Panc1 (cell line): ENCODE data around the gene TPM4. TPM values are rescaled to one million over a fixed set of nuclear protein-coding genes. Genes with fewer than 3 reads are reported as not detected.

Experiments
- ATAC-seq: fragments of 200-7000 bp; cut with Tn5 transposase; 2 replicates; pipeline ENCODE4 v1.9.1; 2020; ENCODE audit warnings: mild to moderate bottlenecking, moderate library complexity
- Bru-seq: library from RNA; stranded (reverse); fragments of 400-500 nt; gene quantifications from one replicate; lab custom pipeline; 2021; lab: Mats Ljungman, UMichigan
- BruChase-seq, 2 experiments: library from RNA; stranded (reverse); fragments of 400-500 nt; gene quantifications; one replicate each; lab custom pipeline; 2021; lab: Mats Ljungman, UMichigan
- BruUV-seq: library from RNA; stranded (reverse); fragments of 400-500 nt; replicated peaks from 2 replicates; lab custom pipeline; 2021; lab: Mats Ljungman, UMichigan
- CTCF ChIA-PET: fragments of 300-600 bp; sonication (Branson Sonifier 250); formaldehyde crosslinking; loops from one replicate; lab custom pipeline; 2022; ENCODE audit warnings: antibody characterized with exemption; lab: Charles Lee
- POLR2A ChIA-PET: fragments of 300-600 bp; sonication (Branson Sonifier 250); formaldehyde crosslinking; loops from one replicate; lab custom pipeline; 2022; ENCODE audit warnings: antibody characterized with exemption; lab: Charles Lee
- DNase-seq: peaks from one replicate; pipeline ENCODE4 v3.0.0-alpha.2; 2010; ENCODE audit warnings: low read depth, low spot score
- H3K27ac ChIP-seq: 2 replicates; pipeline ENCODE4 v1.5.1; 2011; ENCODE audit warnings: mild to moderate bottlenecking, low read length, inconsistent platforms
- H3K27me3 ChIP-seq: fragments of 200-500 bp; sonication (Bioruptor generic); 2 replicates; pipeline ENCODE4 v1.6.0; 2014; ENCODE audit warnings: low read length, inconsistent platforms; ENCODE audit not compliant: control insufficient read depth, insufficient read depth
- H3K36me3 ChIP-seq: fragments of 200-500 bp; sonication (Bioruptor generic); 2 replicates; pipeline ENCODE4 v1.5.1; 2014; ENCODE audit warnings: inconsistent platforms, mild to moderate bottlenecking, low read length, moderate library complexity; ENCODE audit not compliant: control insufficient read depth, insufficient read depth
- H3K4me1 ChIP-seq: 2 replicates; pipeline ENCODE4 v1.5.1; 2011; ENCODE audit warnings: inconsistent platforms, mild to moderate bottlenecking, low read length, moderate library complexity; ENCODE audit not compliant: control insufficient read depth, insufficient read depth
- H3K4me3 ChIP-seq, 2 experiments: 2 replicates each; pipeline ENCODE4 v1.5.1; 2011 to 2012; ENCODE audit warnings: low read depth in 2 of 2, low read length in 2 of 2, mild to moderate bottlenecking in 2 of 2, inconsistent platforms in 1 of 2, moderate library complexity in 1 of 2
- H3K9me3 ChIP-seq: fragments of 200-500 bp; sonication (Bioruptor generic); 2 replicates; pipeline ENCODE4 v1.5.1; 2014; ENCODE audit warnings: low read depth, mild to moderate bottlenecking, inconsistent platforms, low read length, moderate library complexity; ENCODE audit not compliant: control insufficient read depth, insufficient read depth
- POLR2AphosphoS5 ChIP-seq: IDR thresholded peaks from 2 replicates; pipeline ENCODE4 v1.6.1; 2012; ENCODE audit warnings: mild to moderate bottlenecking, low read depth, low read length, moderate library complexity
- SIN3A ChIP-seq: IDR thresholded peaks from 2 replicates; pipeline ENCODE4 v1.6.1; 2012; ENCODE audit warnings: low read depth, mild to moderate bottlenecking, low read length, moderate library complexity, borderline replicate concordance; ENCODE audit not compliant: insufficient read depth
- TCF7L2 ChIP-seq: IDR thresholded peaks from 2 replicates; pipeline ENCODE4 v1.6.1; 2011; ENCODE audit warnings: mild to moderate bottlenecking, low read depth, low read length, inconsistent platforms
- in situ Hi-C: cut with HindIII; loops from 2 replicates; pipeline ENCODE4 v1.10.0; 2016; ENCODE audit warnings: low sequenced_read_pairs, low pct_unique_long_range_greater_than_20kb
- intact Hi-C: fragments of 100-400 bp; cut with micrococcal nuclease; formaldehyde crosslinking; loops from one replicate; pipeline ENCODE4 v1.10.0; 2022; ENCODE audit not compliant: unreplicated experiment
- long read RNA-seq: library from polyadenylated mRNA; unstranded; transcript quantifications from one replicate; pipeline ENCODE4 v2.0.0, GENCODE V29; 2021; ENCODE audit not compliant: unreplicated experiment
- polyA plus RNA-seq: library from polyadenylated mRNA; unstranded; fragments of >200 nt; gene quantifications from one replicate; pipeline ENCODE4 v1.2.1, GENCODE V29; 2012; ENCODE audit warnings: missing spikeins; ENCODE audit not compliant: insufficient read length
- total RNA-seq: library from RNA; stranded (reverse); gene quantifications from one replicate; pipeline ENCODE4 v1.2.1, GENCODE V29; 2021; ENCODE audit not compliant: unreplicated experiment
- TF ChIP-seq, protein P1 (sequence below): fragments of 450-650 bp; IDR thresholded peaks from 2 replicates; pipeline ENCODE4 v1.5.1; 2017; ENCODE audit warnings: mild to moderate bottlenecking
- TF ChIP-seq, protein P2 (sequence below), 2 experiments: IDR thresholded peaks; 2 replicates each; pipeline ENCODE4 v1.6.1; 2011 to 2012; ENCODE audit warnings: low read depth in 2 of 2, control low read depth in 1 of 2, low read length in 1 of 2, mild to moderate bottlenecking in 1 of 2, moderate library complexity in 1 of 2; ENCODE audit not compliant: insufficient read depth in 1 of 2

The TPM4 gene
- total RNA-seq (165 TPM), Bru-seq, nascent RNA (percentile 84 among the genes with signal in this experiment), BruChase-seq, experiment 1, labeled RNA remaining after a 2-hour chase (percentile 89 among the genes with signal in this experiment), BruChase-seq, experiment 2, labeled RNA remaining after a 6-hour chase (percentile 95 among the genes with signal in this experiment)
- polyA plus RNA-seq: 231 TPM
- long read RNA-seq, transcript TPM4-201 (8 exons, 2,666 nt): major isoform, 326 of 475 reads
- long read RNA-seq, transcript TPM4-213 (1 exons, 2,672 nt): minor isoform, 32 of 475 reads
- long read RNA-seq, partial matches to known transcripts: 15 of 475 reads
- long read RNA-seq, other reads (novel, unspliced or antisense): 101 of 475 reads

DNA sequence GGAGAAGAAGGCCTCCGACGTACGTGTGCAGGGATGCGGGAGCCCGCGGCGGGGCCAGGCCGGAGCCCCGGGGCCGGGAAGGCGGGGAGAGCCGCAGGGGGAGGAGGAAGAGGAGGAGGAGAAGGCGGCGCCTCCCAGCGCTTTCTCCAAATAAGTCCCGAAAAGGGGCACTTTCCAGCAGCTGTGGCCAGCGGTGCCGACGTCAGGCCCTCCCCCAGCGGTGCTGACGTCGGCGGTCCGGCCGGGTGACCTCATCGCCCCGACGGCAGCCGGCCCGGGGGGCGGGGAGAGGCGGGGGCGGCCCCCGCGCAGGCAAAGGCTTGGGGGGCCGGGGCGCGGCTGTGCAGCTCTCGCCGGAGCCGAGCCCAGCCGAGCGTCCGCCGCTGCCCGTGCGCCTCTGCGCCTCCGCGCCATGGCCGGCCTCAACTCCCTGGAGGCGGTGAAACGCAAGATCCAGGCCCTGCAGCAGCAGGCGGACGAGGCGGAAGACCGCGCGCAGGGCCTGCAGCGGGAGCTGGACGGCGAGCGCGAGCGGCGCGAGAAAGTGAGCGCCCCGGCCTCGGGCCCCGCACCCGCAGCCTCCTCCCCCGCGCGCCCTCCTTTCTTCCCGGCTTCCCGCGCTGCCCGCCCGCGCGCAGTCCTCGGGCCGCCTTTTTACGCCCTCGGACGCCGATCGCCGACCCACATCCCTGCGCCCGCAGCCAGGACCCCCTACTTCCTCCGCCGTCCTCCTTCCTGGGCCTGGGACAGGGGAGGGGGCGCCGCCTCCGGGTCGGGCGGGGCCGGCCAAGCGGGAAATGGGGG, at the start of gene TPM4:
TSS of gene TPM4 (plus strand) at position 342 of the 804 bp plus-strand sequence. CDS start at position 413, 71 bp downstream.
- POLR2A ChIA-PET: interaction anchor here (0.7 kb wide), 1 partner anchor 109 kb away, joined by 5 read pairs; the partner anchor contains the start of gene FAM32A
- Histone ChIP-seq H3K27ac (peak within 1 kb of the TSS; percentile 83), H3K27me3 (no peaks in the 10 kb centered on the region), H3K4me3 (peak within 1 kb of the TSS; percentile 63 to 91), H3K36me3 (no peaks in the 10 kb centered on the region), H3K9me3 (no peaks in the 10 kb centered on the region), H3K4me1 (peaks cover 18% of the 10 kb centered on the region)
- no TSS peak for BruUV-seq
- ATAC-seq: peak; percentile 87
- intact Hi-C loops (no loop called here), in situ Hi-C loops (no loop called here)
- CTCF ChIA-PET: interaction anchor here (0.7 to 1.0 kb wide), 2 partner anchors 34 to 224 kb away, joined by 3 to 9 read pairs; no protein-coding TSS in a partner anchor
- DNase-seq: no peak
- TF ChIP-seq TCF7L2: no peak; the same call in 1 of the 2 replicates
- peak; percentile 61; the same call in 1 of the 2 replicates for TF ChIP-seq POLR2AphosphoS5
- peak; percentile 44; the same call in 1 of the 2 replicates for TF ChIP-seq SIN3A
- TF ChIP-seq, protein P1, sequence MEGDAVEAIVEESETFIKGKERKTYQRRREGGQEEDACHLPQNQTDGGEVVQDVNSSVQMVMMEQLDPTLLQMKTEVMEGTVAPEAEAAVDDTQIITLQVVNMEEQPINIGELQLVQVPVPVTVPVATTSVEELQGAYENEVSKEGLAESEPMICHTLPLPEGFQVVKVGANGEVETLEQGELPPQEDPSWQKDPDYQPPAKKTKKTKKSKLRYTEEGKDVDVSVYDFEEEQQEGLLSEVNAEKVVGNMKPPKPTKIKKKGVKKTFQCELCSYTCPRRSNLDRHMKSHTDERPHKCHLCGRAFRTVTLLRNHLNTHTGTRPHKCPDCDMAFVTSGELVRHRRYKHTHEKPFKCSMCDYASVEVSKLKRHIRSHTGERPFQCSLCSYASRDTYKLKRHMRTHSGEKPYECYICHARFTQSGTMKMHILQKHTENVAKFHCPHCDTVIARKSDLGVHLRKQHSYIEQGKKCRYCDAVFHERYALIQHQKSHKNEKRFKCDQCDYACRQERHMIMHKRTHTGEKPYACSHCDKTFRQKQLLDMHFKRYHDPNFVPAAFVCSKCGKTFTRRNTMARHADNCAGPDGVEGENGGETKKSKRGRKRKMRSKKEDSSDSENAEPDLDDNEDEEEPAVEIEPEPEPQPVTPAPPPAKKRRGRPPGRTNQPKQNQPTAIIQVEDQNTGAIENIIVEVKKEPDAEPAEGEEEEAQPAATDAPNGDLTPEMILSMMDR: no peak

DNA sequence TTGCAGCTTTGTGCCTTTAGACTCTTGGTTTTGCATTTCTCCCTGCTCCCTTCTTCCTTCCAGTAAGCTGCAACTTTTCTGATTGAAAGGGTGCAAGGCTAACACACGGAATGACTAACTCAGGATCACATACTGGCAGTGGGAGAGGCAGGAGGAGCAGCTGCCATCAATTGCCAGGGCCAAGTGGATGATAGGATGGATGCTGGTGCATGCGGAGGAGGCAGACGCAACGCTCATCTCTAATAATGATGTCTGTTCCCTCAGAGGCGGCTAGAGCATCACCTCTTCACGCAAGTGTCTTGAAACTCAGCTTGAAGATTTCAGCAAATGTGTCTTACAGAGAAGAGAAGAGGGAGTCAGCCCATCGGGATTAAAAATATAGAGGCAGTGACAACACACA, 49.5 kb upstream of the TPM4 start:
- TF ChIP-seq TCF7L2: no peak
- TF ChIP-seq POLR2AphosphoS5: no peak
- TF ChIP-seq, protein P1: no peak
- TF ChIP-seq SIN3A: no peak
- TF ChIP-seq, protein P2, sequence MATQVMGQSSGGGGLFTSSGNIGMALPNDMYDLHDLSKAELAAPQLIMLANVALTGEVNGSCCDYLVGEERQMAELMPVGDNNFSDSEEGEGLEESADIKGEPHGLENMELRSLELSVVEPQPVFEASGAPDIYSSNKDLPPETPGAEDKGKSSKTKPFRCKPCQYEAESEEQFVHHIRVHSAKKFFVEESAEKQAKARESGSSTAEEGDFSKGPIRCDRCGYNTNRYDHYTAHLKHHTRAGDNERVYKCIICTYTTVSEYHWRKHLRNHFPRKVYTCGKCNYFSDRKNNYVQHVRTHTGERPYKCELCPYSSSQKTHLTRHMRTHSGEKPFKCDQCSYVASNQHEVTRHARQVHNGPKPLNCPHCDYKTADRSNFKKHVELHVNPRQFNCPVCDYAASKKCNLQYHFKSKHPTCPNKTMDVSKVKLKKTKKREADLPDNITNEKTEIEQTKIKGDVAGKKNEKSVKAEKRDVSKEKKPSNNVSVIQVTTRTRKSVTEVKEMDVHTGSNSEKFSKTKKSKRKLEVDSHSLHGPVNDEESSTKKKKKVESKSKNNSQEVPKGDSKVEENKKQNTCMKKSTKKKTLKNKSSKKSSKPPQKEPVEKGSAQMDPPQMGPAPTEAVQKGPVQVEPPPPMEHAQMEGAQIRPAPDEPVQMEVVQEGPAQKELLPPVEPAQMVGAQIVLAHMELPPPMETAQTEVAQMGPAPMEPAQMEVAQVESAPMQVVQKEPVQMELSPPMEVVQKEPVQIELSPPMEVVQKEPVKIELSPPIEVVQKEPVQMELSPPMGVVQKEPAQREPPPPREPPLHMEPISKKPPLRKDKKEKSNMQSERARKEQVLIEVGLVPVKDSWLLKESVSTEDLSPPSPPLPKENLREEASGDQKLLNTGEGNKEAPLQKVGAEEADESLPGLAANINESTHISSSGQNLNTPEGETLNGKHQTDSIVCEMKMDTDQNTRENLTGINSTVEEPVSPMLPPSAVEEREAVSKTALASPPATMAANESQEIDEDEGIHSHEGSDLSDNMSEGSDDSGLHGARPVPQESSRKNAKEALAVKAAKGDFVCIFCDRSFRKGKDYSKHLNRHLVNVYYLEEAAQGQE (IDR thresholded peaks at IDR 0.05; ENCODE audit: insufficient read depth in 1 of 2, low read depth in 2 of 2, low read length in 1 of 2): no peak
- H3K4me3 ChIP-seq: no peak overlapping the region
- no TSS peak for BruUV-seq
- no peaks in the 10 kb centered on the region; the same call in 1 of the 2 replicates for H3K4me1 ChIP-seq
- intact Hi-C loops: no loop called here
- POLR2A ChIA-PET: no interaction called here
- no peaks in the 10 kb centered on the region for H3K36me3 ChIP-seq
- in situ Hi-C loops: no loop called here
- H3K27me3 ChIP-seq: no peaks in the 10 kb centered on the region
- CTCF ChIA-PET: no interaction called here
- H3K9me3 ChIP-seq: no peaks in the 10 kb centered on the region
- ATAC-seq (no peak), DNase-seq (no peak)
- no peak overlapping the region for H3K27ac ChIP-seq
